ENCODE results near the gene ST7L. TPM values are rescaled to one million over a fixed set of nuclear protein-coding genes. Genes with fewer than 3 reads are reported as not detected.

Gene ST7L
- polyA plus RNA-seq, 1 donor, result 20.6 TPM

DNA sequence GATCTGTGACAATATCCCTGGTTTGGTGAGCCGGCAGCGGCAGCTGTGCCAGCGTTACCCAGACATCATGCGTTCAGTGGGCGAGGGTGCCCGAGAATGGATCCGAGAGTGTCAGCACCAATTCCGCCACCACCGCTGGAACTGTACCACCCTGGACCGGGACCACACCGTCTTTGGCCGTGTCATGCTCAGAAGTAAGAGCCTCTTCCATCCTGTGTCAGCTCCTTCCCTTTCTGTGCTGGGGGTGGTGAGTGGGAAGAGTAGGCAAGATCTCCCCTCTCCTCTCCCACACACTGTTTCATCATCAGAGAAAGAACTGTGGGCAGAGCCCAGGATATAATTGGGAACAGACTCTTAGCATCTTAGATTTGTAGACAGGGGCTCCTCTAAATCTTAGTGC is 104.0 kb downstream of the ST7L start:
- DNase-seq, result no peak

DNA sequence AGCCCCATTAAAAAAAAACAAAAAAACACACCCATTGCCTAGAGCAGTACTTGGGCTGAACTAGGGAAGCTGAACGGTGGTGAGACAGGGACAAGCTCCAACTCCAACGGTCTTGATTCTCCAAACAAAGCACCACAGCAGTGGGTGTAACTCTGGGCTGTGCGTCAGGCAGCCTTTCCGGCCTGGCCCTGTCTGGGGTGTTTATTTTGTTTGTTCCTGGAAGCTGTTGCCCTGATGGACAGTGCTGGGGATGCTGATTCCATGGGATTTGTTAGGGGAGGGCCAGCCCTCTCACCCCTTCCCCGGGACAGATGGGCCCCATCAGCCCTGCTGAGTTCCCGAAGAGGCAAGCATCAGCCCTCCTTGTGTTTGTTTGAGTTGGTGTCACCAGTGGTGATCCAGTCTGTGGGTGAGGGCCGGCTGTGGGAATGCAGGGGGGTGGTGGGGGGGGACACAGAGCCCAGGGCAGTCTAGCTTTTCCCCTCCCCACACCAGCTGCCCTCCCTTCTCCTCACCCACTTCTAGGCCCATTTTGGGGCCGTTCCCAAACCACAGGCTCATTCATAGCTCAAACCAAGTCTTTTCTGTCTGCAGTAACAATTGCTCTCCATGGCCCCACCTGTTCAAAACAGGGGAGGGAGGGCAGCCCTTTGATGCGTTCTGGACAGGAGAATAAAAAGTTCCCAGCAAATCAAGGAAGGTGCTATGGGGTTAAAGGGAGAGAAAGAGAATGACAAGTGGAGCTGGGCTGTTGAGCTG is 105.7 kb downstream of the ST7L start:
- DNase-seq, result no peak

DNA sequence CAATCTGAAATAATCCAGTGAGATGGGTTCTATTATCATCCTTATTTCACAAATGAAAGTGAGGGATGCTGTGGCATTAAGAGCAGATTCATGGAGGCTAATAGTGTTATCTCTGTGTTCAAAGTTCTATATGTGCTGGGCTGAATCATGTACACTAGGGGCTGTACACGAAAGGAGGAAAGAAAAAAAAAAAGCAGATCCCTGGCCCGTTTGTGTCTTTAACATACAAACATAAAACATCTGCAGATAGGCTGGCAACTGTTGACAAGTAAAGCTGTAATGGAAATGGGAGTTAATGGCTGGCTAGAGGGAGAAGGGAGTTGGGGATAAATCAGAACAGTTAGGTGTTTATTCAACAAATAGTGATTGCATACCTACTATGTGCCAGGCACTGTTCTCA is 107.0 kb downstream of the ST7L start:
- no peak for DNase-seq

DNA sequence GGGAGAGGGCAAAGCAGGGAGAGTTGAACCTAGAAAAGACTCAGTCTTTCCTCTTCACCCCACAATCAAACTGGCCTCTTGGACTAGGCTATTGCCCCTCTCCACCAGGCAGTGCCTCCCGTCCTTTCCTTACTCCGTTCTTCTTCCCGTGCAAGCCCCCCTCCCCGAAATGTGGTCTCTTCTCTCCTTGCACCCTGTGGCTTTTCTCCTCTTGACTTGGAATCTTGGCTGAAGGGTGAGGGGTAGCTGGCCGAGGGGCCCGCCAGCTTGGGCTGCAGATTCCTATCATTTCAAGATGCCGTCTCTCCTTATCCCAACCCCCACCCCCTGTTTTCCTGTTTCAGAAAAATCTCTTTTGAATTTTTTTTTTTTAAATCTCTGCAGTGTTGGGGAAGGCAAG is 108.6 kb downstream of the ST7L start:
- no peak for DNase-seq

DNA sequence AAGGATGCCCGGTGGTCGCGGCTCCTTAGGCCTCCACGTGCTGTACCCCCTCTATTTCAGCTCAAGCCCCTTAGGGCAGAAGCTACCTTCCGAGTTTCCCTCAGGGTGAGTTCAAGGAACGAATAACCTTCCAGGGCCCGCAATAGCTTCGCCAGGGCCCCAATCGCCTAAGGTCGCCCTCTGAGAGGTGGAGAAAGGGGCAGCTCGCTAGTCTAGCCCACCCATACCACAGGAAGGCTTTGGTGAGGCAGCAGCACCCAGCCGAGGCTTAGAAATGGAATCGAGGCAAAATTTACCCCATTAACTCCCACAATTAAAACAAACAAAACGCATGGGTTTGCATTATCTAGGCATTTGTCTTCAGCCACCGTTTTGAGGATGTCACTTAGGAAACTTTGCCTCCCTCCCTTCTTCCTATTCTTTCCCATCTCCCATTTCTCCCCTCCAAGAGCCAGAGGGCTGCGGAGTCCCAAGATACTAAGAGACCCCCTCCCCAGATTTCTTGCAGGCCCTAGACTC is 109.2 kb downstream of the ST7L start:
- no peak for DNase-seq

DNA sequence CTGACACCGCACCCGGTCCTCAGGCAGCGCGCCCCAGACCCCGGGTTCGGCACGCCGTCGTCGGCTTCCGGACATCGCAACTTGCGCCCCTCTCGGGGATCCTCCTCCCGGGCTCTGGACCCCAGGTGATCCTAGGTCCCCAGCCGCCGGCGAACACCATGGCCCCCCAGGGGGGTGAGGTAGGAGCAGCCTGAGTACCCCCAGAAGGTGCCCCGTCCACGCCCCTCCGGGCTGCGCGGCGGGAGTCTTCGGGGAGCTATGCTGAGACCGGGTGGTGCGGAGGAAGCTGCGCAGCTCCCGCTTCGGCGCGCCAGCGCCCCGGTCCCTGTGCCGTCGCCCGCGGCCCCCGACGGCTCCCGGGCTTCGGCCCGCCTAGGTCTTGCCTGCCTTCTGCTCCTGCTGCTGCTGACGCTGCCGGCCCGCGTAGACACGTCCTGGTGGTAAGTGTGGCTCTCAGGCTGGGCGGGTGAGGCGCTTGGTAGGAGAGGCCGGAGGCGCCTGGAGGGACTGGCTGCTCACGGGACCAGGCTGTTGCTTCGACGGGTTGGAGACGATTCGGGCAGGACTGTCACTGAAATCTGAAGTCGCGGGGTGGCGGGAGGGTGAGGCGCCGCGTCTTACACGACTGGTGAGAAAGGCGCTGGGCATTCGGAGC is 109.8 kb downstream of the ST7L start:
- no peak for DNase-seq

DNA sequence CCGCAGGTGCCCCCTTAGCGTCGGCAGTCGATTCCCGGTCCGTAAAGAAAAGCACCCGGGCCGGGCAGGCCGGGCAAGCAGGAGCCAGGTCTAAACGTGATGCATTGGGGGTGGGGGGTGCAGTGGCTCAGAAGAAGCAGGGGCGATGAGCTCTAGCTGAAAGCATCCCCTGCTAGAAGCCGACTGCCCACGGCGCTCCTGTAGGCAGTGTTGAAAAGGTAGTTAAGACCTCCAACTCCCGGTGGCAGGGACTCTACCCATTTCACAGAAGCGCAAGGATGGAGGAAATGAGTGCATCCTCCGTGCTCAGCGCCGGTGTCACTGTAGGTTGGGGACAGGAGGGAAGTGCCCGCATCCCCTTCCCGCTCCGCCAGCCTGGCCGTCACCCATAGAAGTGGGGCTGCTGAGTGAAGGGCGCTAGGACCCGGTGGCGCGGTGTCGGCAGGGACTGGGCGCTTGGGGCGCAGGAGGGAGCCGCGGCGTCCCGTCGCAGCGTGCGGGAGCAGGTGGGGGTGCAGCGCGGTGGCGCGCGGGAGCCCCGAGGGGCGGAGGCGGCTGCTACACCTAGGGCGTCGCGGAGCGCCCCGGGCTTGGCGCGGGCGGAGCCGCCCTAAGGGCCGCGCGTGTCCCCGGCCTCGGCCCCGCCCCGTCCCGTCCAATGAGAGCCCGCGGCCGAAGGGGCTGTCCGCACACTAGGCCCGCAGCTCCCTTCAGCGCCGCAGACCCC is 110.5 kb downstream of the ST7L start, which contains the start of gene WNT2B:
Gene WNT2B, plus strand, starts transcription at position 688 of the 727 bp plus-strand sequence. CDS start 298 bp downstream, outside the sequence.
- DNase-seq, result no peak

DNA sequence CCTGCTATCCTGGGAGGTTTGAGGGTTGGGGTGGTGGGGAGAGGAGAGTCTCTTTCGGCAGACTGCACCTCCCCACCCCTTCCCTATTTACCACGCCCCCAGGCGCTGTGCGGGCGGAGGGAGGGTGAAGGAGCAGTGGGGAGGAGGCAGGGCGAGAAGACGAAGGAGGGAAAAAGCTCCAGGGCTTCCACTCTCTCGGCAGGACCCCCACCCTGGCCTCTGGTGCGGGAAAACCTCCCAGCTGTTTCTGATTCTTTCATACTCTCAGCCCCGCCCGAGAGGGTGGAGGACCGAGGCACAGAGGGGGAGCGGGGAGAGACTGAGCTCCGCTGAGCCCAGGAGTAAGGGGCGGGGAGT is 111.0 kb downstream of the ST7L start:
- DNase-seq, result no peak

DNA sequence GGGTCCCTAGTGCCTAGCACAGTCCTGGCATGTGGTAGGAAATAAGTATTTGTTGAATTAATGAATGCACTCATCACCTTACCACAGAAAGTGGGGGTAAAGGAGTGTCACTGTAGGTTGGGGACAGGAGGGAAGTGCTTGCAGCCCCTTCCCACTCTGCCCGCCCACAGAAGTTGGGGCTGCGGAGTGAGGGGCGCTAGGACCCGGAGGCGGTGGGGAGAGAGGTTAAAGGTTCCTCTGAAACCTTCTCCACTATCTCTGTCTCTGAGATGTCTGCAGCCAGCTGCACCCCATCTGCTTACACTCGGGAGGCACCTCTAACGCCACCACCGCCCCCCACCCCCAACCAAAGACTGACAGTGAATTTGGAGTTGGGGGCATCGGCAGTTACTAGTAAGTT is 111.6 kb downstream of the ST7L start:
- DNase-seq, result no peak

DNA sequence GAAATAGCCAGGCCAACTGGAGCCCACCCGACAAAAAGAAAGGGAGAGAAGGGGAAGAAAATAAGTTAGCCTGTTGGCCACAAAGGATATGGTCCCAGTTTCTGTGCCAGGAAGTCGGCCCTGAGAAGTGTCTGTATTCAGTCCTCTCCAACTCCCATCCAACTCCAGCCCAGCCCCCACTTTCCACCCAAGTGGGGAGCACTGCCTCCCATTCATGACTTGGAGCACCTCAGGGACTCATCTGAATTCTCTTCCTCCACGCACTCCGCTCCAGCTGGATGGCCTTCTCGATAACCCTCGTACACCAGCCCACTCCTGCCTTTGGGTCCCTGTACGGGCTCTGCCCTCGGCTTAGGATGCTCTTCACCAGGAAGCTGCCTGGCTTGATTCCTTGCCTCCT is 112.2 kb downstream of the ST7L start:
- DNase-seq, result no peak

DNA sequence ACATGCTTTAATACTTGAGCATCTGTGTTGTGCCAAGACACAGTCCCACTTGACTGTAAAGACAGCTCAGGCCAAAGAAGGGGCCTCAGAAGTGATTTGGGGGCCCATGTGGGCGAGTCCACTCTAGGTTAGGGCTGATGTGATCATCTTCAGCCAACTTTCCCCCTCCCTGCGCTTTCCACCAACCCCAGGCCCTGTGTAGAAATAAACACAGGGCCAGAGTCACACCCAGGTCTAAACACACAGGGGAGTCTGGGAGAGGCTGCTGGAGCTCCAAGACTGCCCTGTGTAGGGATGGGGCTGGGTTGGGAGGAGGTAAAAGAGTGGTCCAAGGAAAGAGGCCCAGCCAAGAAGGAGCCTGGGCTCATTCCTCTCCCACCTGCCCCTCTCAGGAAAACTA is 112.6 kb downstream of the ST7L start:
- DNase-seq, result no peak

DNA sequence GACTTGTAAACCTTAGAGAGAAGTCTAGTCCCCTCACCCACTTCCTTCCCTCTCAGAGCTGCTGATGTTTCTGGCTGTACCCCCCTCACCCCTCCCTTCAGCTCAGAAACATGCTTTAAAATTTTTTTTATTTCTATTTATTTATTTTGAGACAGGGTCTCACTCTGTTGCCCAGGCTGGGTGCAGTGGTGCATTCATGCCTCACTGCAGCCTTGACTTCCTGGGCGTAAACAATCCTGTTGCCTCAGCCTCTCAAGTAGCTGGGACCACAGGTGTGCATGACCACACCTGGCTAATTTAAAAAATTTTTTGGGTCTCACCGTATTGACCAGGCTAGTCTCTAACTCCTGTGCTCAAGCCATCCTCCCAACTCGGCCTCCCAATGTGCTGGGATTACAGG is 113.1 kb downstream of the ST7L start:
- DNase-seq, result no peak

DNA sequence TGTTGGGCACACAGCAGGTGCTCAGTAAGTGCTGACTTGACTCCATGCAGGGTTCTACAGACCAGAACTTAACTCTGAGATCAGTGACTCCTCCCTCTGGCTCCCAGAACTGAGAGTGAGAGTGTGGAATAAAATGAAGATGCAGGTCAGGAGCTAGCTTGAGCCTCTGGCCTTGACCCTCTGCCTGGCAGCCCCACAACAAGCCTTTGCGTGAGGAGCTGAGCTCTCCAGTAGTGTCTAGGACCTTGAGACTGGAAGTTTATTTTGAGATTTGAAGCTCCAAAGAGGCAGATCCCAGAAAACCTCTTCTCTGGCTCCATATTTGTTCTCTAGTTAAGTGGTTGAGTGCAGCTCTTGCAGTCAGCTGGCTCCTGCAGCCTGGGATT is 113.5 kb downstream of the ST7L start:
- DNase-seq, result no peak

DNA sequence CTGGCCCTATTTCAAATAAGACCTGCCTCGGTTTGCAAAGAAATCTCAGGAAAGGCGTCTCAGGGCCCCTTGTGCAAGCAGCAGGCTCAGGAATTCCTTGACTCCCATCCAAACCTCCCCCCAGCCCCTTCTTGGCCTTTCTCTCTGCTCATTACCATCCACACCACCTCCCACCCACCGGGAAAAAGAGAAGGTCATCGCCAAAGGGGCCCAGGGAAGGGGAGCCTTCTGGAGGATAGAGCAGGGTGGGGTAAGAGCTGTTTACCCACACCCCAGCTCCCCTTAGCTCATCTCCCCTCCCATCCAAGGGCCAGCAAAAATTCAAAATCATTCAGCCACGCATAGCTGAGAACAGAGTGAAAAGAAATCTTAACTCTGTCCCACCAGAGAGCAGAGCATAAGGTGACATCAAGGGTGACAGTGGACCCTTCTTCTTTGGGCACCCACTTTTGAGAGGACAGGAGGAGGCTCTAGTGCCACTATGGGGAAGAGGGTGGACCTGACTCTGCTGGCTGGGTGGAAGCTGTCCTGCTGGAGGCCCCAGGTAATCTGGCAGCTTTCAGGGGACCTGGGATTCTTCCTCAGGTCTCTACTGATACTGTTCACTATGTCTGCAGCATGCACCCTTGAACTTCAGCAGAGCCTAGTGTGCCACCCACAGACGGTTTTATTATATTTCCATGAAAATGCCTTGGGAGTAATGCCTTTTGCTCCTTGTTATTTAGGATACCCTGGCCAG is 114.1 kb downstream of the ST7L start:
- no peak for DNase-seq

DNA sequence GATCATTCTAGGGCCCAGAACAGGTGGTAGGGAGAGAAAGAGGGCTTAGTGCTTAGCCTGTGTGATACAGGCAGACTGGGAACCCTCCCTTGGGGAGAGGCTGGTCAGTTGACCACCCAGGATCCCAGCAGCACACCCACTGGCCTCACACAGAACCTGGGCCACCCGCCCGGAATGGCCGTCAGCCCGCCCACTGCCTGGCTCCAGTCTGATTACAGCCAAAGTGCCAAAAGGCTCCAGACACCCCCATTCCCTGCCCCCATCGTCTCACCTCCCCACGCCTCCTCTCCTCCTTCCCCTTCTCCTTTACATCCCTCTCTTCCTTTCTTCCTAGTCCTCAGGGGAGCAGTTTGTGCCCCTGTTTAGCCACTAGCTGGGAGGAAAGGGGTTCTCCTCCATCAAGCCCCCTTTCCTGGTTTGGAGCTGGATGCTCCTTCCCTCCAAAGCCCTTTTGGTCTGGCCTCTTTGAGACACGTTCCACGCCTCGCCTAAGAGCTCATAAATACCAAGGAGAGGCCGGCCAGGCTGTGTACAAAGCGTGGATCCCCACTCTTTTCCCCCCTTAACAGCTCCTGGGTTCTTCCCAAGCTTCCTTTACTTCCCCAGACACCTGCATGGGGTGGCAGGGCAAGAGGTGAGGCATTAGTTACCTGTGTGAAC is 114.8 kb downstream of the ST7L start:
- DNase-seq, result no peak

DNA sequence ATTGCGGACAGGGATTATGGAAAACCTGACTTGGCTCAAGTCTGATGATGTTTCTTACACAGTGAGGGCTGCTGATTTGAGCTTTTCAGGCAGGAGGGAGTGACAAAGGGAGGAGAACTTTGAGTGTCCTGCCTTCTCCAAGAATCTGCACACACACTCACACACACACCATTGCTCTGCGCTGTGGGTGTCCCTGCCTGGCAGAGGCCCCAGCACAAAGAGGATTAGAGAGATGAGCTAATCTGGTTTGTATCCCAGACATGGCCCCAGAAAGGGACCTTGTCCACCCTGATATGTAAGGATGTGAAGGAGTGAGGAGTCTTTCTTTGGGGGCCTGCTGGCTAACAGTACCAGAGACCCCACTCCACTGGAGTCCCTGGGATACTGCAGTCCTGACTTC is 116.1 kb downstream of the ST7L start:
- DNase-seq, result no peak

DNA sequence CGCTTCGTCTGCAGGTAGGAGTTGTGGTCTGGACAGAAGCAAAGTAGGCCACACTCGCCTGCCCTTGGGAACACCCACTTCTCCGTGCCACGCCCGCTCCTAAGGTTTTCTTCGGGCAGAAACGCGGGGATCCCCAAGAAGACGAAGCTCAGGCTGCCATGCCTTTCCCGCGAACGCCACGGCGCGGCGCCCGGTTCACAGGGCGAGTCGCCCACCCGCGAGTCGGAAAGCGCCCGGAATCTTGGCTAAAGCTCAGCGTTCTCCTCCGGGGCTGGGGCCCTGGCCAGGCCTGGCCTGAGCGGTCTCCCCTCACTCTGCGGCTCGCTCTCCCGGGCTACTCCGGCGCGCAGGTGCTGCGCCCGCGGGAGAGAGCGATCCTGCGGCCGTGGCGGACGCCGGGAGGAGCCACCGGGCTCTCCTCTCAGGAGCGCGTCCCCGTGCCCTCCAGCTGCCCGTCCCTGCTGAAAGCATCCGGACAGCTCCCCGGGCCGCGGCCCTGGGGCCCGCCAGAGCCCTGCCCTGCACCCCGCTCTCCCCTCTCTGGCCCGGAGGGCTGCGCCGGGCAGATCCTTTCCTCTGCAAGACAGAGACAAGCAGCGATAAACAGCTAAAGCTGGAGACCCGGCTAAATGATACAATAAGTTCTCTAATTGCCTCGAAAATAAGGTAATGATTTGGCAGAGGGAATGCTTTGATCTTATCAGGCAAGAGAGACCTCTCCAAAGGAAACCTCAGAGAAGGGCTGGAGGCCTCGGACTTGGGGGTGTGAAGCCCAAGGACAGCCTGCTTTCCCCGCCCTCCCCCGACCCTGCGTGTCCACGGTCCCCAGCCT is 116.9 kb downstream of the ST7L start:
- DNase-seq, result peak; percentile 76

DNA sequence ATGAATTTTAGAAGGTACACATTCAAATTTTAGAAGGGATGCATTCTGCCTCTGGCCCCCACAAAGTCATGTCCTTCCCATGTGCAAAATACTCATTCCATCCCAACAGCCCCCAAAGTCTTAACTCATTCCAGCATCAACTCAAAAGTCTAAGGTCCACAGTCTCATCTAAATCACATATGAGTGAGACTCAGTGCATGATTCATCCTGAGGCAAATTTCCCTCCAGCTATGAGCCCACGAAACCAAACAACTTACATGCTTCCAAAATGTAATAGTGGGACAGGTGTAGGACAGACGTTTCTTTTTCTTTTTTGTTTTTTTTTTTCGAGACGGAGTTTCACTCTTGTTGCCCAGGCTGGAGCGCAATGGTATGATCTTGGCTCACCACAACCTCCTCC is 122.7 kb downstream of the ST7L start:
- DNase-seq, result no peak

DNA sequence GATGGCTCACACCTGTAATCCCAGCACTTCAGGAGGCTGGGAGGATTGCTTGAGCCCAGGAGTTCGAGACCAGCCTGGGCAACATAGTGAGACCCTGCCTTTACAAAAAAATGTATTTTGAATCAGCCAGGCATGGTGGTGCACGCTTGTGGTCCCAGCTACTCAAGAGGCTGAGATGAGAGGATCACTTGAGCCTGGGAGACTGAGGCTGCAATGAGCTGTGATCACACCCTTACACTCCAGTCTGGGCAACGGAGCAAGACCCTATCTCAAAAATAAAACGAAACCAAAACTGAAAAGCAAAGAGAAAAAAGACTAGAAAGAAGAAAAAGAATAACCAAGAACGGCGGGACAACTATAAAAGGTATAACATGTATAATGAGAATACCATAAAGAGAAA is 125.6 kb downstream of the ST7L start:
- DNase-seq, result no peak

DNA sequence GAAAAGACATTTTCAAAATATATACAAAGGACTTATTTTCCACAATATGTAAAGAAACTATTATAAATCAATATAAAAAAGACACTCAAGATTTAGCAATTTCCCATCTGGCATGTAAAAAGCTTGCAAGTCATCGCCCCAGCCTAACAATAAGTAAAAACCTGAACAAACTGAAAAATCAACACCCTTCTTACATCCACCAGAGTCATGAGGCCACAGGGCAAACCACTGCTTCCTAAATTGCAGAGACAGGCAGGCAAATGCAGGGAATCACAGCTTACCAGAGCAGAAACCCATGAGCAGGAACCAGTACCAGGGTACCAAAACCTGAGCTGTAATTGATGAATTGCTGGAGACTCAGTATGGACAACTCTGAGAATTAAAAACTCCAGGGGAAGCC is 126.9 kb downstream of the ST7L start:
- no peak for DNase-seq

DNA sequence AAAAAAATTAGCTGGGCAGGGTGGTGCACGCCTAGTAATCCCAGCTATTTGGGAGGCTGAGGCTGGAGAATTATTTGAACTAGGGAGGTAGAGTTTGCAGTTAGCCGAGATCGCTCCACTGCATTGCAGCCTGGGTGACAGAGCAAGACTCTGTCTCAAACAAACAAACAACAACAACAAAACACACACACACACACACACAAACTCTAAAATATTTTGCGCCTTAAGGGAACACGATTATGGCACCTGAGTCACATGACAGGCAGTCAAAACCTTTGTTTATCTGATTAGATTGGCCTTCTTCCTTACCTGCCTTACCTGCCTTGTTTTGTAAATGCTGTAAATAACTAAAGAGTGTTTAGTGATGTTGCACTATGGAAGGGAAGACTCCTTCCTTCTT is 130.8 kb downstream of the ST7L start:
- no peak for DNase-seq
